CD14-positive monocyte (primary cell): Measurements from ENCODE around the gene STXBP2. TPM values are rescaled to one million over a fixed set of nuclear protein-coding genes. Genes with fewer than 3 reads are reported as not detected.

ENCODE experiments used
- DNase-seq, 3 donors: peaks; one replicate each; pipeline ENCODE4 v3.0.0-alpha.2; 2011 to 2022
- H2AFZ ChIP-seq: 2 replicates; pipeline ENCODE4 v1.6.0; 2012; ENCODE audit warnings: mild to moderate bottlenecking, low read depth, low read length, inconsistent platforms; ENCODE audit not compliant: insufficient read depth, poor library complexity, severe bottlenecking
- H3K27ac ChIP-seq, 2 donors: 1 replicate in 1 of 2; 2 replicates in 1 of 2; pipeline ENCODE4 v1.5.1; 2012 to 2013; ENCODE audit warnings: low read length in 2 of 2, control low read depth in 1 of 2, inconsistent platforms in 1 of 2, low read depth in 1 of 2, mild to moderate bottlenecking in 1 of 2
- H3K27me3 ChIP-seq, 2 donors: one replicate each; pipeline versions ENCODE4 v1.6.0 to v1.6.1; 2011 to 2013; ENCODE audit warnings: low read length in 2 of 2; ENCODE audit not compliant: control insufficient read depth in 2 of 2, insufficient read depth in 2 of 2
- H3K36me3 ChIP-seq, 2 donors: replicated peaks in 1 of 2; 1 replicate in 1 of 2; 2 replicates in 1 of 2; pipeline versions ENCODE4 v1.5.1 to v1.6.1; 2012 to 2013; ENCODE audit warnings: low read length in 2 of 2, control low read depth in 1 of 2, inconsistent platforms in 1 of 2, mild to moderate bottlenecking in 1 of 2; ENCODE audit not compliant: insufficient read depth in 2 of 2, control insufficient read depth in 1 of 2
- H3K4me1 ChIP-seq, 2 donors: 1 replicate in 1 of 2; 2 replicates in 1 of 2; pipeline versions ENCODE4 v1.5.1 to v1.6.1; 2012 to 2013; ENCODE audit warnings: low read length in 2 of 2, control low read depth in 1 of 2, inconsistent platforms in 1 of 2, mild to moderate bottlenecking in 1 of 2, moderate library complexity in 1 of 2; ENCODE audit not compliant: insufficient read depth in 2 of 2, control insufficient read depth in 1 of 2
- H3K4me2 ChIP-seq: replicated peaks from 2 replicates; pipeline ENCODE3; 2012; ENCODE audit warnings: low read length, moderate library complexity, mild to moderate bottlenecking; ENCODE audit not compliant: poor library complexity, severe bottlenecking; ENCODE audit errors: extremely low read depth
- H3K4me3 ChIP-seq, 3 experiments: fragments of 200-600 bp in 1 of 3; sonication (generic) in 1 of 3; replicated peaks in 1 of 3; 1 replicate in 2 of 3; 2 replicates in 1 of 3; pipeline ENCODE4 v1.5.1; 2011 to 2013; ENCODE audit warnings: low read length in 3 of 3, mild to moderate bottlenecking in 3 of 3, control low read depth in 2 of 3, low read depth in 2 of 3, inconsistent platforms in 1 of 3, moderate library complexity in 1 of 3
- H3K79me2 ChIP-seq: 2 replicates; pipeline ENCODE4 v1.6.0; 2012; ENCODE audit warnings: mild to moderate bottlenecking, control low read depth, inconsistent platforms, low read length, moderate library complexity; ENCODE audit not compliant: insufficient read depth
- H3K9ac ChIP-seq: 2 replicates; pipeline ENCODE4 v1.6.0; 2017; ENCODE audit warnings: low read length, mild to moderate bottlenecking; ENCODE audit not compliant: insufficient read depth, poor library complexity, severe bottlenecking
- H3K9me3 ChIP-seq, 2 donors: replicated peaks in 1 of 2; 1 replicate in 1 of 2; 2 replicates in 1 of 2; pipeline versions ENCODE4 v1.5.1 to v1.6.1; 2012 to 2013; ENCODE audit warnings: low read length in 2 of 2, control low read depth in 1 of 2; ENCODE audit not compliant: control insufficient read depth in 1 of 2, insufficient read depth in 1 of 2
- H4K20me1 ChIP-seq: 2 replicates; pipeline ENCODE4 v1.6.0; 2012; ENCODE audit warnings: mild to moderate bottlenecking, low read length, control low read depth, moderate library complexity; ENCODE audit not compliant: insufficient read depth
- H3K27ac Mint-ChIP-seq, 7 donors: one replicate each; pipeline ENCODE4 v1.8.0; 2020; ENCODE audit warnings: mild to moderate bottlenecking in 7 of 7, mixed read lengths in 7 of 7, moderate library complexity in 6 of 7, inconsistent platforms in 2 of 7
- H3K27me3 Mint-ChIP-seq, 3 donors: one replicate each; pipeline ENCODE4 v1.8.0; 2021 to 2022; ENCODE audit warnings: low read depth in 3 of 3, mild to moderate bottlenecking in 3 of 3, mixed read lengths in 3 of 3, moderate library complexity in 3 of 3, inconsistent platforms in 1 of 3
- H3K36me3 Mint-ChIP-seq, 2 donors: one replicate each; pipeline ENCODE4 v1.8.0; 2020; ENCODE audit warnings: mixed read lengths in 2 of 2, inconsistent platforms in 1 of 2, mild to moderate bottlenecking in 1 of 2
- H3K4me1 Mint-ChIP-seq: one replicate; pipeline ENCODE4 v1.8.0; 2020; ENCODE audit warnings: mild to moderate bottlenecking, mixed read lengths
- H3K4me3 Mint-ChIP-seq, 2 donors: one replicate each; pipeline ENCODE4 v1.8.0; 2020; ENCODE audit warnings: mild to moderate bottlenecking in 2 of 2, mixed read lengths in 2 of 2, moderate library complexity in 1 of 2
- H3K9me3 Mint-ChIP-seq, 7 donors: one replicate each; pipeline ENCODE4 v1.8.0; 2020 to 2022; ENCODE audit warnings: mixed read lengths in 7 of 7, mild to moderate bottlenecking in 6 of 7, moderate library complexity in 6 of 7, inconsistent platforms in 2 of 7
- WGBS: methylation state at CpG from one replicate; pipeline ENCODE4 v1.1.5; 2013; ENCODE audit warnings: missing lambda C conversion rate; ENCODE audit not compliant: insufficient coverage; 5-methylcytosine and 5-hydroxymethylcytosine counted together
- intact Hi-C, 2 donors: fragments of 100-400 bp; cut with micrococcal nuclease; formaldehyde crosslinking; loops; one replicate each; pipeline versions ENCODE4 v1.15.0 to v1.15.1; 2023
- polyA plus RNA-seq, 3 donors: library from polyadenylated mRNA; depleted of rRNA in 1 of 3; unstranded in 2 of 3; stranded (reverse) in 1 of 3; fragments of 300-500 nt in 2 of 3; fragments of >200 nt in 1 of 3; fragmentation: Illumina TruSeq in 2 of 3; gene quantifications; 1 replicate in 2 of 3; 2 replicates in 1 of 3; pipeline ENCODE4 v1.2.3, GENCODE V29; 2012 to 2021
- TF ChIP-seq, protein P1 (sequence below): fragments of 200-600 bp; IDR thresholded peaks from one replicate; pipeline ENCODE4 v1.8.0; 2022; ENCODE audit warnings: antibody characterized with exemption, mild to moderate bottlenecking

Gene STXBP2
- polyA plus RNA-seq, 3 donors = 249 to 846 (median 327) TPM

DNA sequence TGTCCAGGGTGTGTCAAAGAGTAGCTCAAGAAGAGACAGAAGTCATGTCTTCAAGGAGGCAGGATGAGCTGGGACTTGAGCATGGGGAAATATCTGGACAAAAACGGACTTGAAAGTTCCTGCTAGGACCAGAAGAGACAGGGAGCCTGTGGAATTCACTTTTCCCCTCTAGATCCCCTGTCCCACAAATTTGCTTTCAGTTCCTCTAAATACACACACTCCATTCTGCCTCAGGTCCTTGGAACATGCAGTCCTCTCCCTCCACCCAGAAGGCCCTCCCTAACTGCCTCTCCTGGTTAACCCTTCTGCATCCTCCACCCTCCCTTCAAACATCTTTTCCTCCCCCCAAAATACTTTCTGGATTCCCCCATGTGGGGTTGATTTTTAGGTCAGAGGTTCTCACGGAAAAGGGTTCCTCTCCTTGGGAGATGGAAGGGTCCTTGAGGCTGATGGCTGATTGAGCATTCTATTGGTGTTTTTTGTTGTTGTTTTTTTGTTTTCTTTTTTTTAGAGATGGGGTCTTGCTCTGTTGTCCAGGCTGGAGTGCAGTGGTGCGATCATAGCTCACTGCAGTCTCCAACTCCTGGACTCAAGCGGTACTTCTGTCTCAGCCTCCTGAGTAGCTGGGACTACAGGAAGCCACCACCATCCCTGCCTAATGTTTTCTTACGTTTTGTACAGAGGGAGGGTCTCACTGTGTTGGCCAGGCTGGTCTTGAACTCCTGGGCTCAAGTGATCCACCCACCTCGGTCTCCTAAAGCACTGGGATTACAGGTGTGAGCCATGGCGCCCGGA lies 25.0 kb downstream of the STXBP2 start:
- H3K36me3 Mint-ChIP-seq = no peaks in the 10 kb centered on the region
- Histone ChIP-seq H3K4me3 (no peak overlapping the region), H3K27me3 (no peaks in the 10 kb centered on the region), H3K27ac (no peak overlapping the region), H3K79me2 (no peaks in the 10 kb centered on the region), H3K9ac (no peak overlapping the region), H3K4me1 (peaks cover 32 to 44% of the 10 kb centered on the region in 2 donors), H2AFZ (no peak overlapping the region), H3K4me2 (no peak overlapping the region), H3K36me3 (no peaks in the 10 kb centered on the region), H4K20me1 (no peaks in the 10 kb centered on the region), H3K9me3 (no peaks in the 10 kb centered on the region)
- 100% methylated on average over 3 of the region's 8 CpGs for WGBS
- intact Hi-C loops = no loop called here
- H3K4me1 Mint-ChIP-seq = peaks cover 33% of the 10 kb centered on the region
- DNase-seq = no peak
- no peak overlapping the region for H3K4me3 Mint-ChIP-seq
- H3K9me3 Mint-ChIP-seq = peaks cover 0 to 1% (median 0%) of the 10 kb centered on the region in 7 donors
- peaks cover 0 to 10% (median 0%) of the 10 kb centered on the region in 3 donors for H3K27me3 Mint-ChIP-seq
- H3K27ac Mint-ChIP-seq = peak overlapping the region in 2 of 7 donors; percentile 25 to 80
- TF ChIP-seq, protein P1, sequence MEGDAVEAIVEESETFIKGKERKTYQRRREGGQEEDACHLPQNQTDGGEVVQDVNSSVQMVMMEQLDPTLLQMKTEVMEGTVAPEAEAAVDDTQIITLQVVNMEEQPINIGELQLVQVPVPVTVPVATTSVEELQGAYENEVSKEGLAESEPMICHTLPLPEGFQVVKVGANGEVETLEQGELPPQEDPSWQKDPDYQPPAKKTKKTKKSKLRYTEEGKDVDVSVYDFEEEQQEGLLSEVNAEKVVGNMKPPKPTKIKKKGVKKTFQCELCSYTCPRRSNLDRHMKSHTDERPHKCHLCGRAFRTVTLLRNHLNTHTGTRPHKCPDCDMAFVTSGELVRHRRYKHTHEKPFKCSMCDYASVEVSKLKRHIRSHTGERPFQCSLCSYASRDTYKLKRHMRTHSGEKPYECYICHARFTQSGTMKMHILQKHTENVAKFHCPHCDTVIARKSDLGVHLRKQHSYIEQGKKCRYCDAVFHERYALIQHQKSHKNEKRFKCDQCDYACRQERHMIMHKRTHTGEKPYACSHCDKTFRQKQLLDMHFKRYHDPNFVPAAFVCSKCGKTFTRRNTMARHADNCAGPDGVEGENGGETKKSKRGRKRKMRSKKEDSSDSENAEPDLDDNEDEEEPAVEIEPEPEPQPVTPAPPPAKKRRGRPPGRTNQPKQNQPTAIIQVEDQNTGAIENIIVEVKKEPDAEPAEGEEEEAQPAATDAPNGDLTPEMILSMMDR = no peak

DNA sequence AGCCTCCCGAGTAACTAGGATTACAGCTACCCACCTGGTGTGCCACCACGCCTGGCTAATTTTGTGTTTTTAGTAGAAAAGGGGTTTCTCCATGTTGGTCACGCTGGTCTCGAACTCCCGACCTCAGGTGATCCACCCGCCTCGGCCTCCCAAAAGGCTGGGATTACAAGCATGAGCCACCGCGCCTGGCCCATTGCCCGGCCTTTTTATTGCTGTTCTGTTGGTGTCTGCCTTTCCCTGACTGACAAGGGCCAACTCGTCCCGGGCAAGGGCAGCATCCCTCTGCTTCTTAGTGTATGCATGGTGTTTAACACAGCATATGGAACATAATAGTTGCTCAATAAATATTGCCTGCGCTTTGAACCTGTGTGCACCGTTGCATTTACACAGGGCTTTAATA lies 25.7 kb downstream of the STXBP2 start:
- peaks cover 0 to 2% (median 0%) of the 10 kb centered on the region in 7 donors for H3K9me3 Mint-ChIP-seq
- H3K9ac ChIP-seq = no peak overlapping the region
- H3K27ac ChIP-seq = no peak overlapping the region
- H4K20me1 ChIP-seq = no peaks in the 10 kb centered on the region
- WGBS = 93% methylated on average over 9 of the region's 14 CpGs
- H3K36me3 ChIP-seq = no peaks in the 10 kb centered on the region
- H2AFZ ChIP-seq = no peak overlapping the region
- peak overlapping the region in 1 of 7 donors; percentile 7 for H3K27ac Mint-ChIP-seq
- intact Hi-C loops = no loop called here
- no peaks in the 10 kb centered on the region for H3K27me3 ChIP-seq
- peaks cover 27% of the 10 kb centered on the region for H3K4me1 Mint-ChIP-seq
- DNase-seq = no peak
- TF ChIP-seq, protein P1 = no peak
- H3K4me2 ChIP-seq = no peak overlapping the region
- H3K4me3 Mint-ChIP-seq = no peak overlapping the region
- H3K79me2 ChIP-seq = no peaks in the 10 kb centered on the region
- no peaks in the 10 kb centered on the region for H3K36me3 Mint-ChIP-seq
- H3K4me1 ChIP-seq = peaks cover 25 to 37% of the 10 kb centered on the region in 2 donors
- H3K4me3 ChIP-seq = no peak overlapping the region
- H3K9me3 ChIP-seq = no peaks in the 10 kb centered on the region
- H3K27me3 Mint-ChIP-seq = peaks cover 0 to 10% (median 0%) of the 10 kb centered on the region in 3 donors
